ENCODE results near the gene PLD1. TPM values are rescaled to one million over a fixed set of nuclear protein-coding genes. Genes with fewer than 3 reads are reported as not detected.

The PLD1 gene
- total and polyA plus RNA-seq, 5 donors from 2014 or later: 1.2 to 8.8 (median 3.6) TPM; not detected in 1

DNA sequence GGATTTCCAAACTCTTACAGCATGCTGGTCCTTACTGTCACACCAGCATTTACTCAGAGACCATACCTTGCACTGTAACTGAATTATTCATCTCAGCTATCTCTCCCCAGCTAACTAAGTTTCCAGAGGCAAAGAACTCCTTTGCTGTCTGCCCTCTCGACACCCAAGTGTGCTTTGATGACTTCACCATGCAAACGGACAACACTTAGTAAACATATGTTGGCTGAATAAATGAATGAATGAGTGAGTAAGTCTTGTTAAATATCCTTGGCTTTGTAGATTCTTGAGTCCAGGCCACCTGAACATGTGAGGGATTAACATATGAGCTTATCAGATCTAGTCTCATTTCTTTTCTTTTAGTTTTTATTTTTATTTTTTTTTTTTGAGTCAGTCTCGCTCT lies 138.2 kb downstream of the PLD1 start:
- ATAC-seq (ENCODE audit: low read depth in 2 of 2) (no peak), DNase-seq (no peak)
- Histone ChIP-seq H3K27me3 (ENCODE audit: control insufficient read depth, insufficient read depth, low read length) (no peaks in the 10 kb centered on the region), H3K9me3 (ENCODE audit: control insufficient read depth in 2 of 2, low read length in 2 of 2) (no peaks in the 10 kb centered on the region), H3K4me3 (ENCODE audit: low read depth, low read length) (no peak overlapping the region), H3K36me3 (ENCODE audit: control insufficient read depth, insufficient read depth, low read length) (no peaks in the 10 kb centered on the region), H3K27ac (ENCODE audit: insufficient read depth, low read length, poor library complexity, severe bottlenecking) (no peak overlapping the region), H3K4me1 (ENCODE audit: control insufficient read depth, insufficient read depth, low read length, poor library complexity, severe bottlenecking) (no peaks in the 10 kb centered on the region)
- Mint-ChIP-seq H3K4me1 (no peaks in the 10 kb centered on the region), H3K27ac (no peak overlapping the region), H3K4me3 (no peak overlapping the region), H3K27me3 (peaks cover 4% of the 10 kb centered on the region), H3K36me3 (no peaks in the 10 kb centered on the region), H3K9me3 (no peaks in the 10 kb centered on the region)

DNA sequence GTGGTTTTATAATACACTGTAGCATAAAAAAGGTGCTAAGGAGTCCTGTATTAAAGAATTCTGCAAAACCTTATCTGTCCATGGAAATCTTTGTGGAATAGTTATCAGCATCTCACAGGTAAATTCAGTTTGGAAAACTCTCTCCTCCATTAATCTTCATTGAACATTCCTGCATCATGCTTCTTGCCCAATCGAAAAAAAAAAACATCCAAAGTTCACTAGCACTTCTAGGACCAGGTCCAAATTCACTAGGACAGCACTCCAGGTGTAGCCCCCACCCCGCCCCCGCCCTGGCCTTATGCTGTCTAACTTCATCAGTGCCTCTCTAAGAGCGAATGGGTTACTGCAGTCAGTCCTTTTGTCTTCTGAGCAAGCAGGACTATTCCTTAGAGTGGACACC lies 138.6 kb downstream of the PLD1 start:
- no peak for DNase-seq
- Histone ChIP-seq H3K36me3 (ENCODE audit: control insufficient read depth, insufficient read depth, low read length) (no peaks in the 10 kb centered on the region), H3K4me1 (ENCODE audit: control insufficient read depth, insufficient read depth, low read length, poor library complexity, severe bottlenecking) (no peaks in the 10 kb centered on the region), H3K27ac (ENCODE audit: insufficient read depth, low read length, poor library complexity, severe bottlenecking) (no peak overlapping the region), H3K9me3 (ENCODE audit: control insufficient read depth in 2 of 2, low read length in 2 of 2) (no peaks in the 10 kb centered on the region), H3K4me3 (ENCODE audit: low read depth, low read length) (no peak overlapping the region), H3K27me3 (ENCODE audit: control insufficient read depth, insufficient read depth, low read length) (no peaks in the 10 kb centered on the region)
- H3K4me1 Mint-ChIP-seq: no peaks in the 10 kb centered on the region
- no peaks in the 10 kb centered on the region for H3K9me3 Mint-ChIP-seq
- peaks cover 4% of the 10 kb centered on the region for H3K27me3 Mint-ChIP-seq
- H3K27ac Mint-ChIP-seq: no peak overlapping the region
- H3K4me3 Mint-ChIP-seq: no peak overlapping the region
- ATAC-seq (ENCODE audit: low read depth in 2 of 2): no peak
- H3K36me3 Mint-ChIP-seq: no peaks in the 10 kb centered on the region

DNA sequence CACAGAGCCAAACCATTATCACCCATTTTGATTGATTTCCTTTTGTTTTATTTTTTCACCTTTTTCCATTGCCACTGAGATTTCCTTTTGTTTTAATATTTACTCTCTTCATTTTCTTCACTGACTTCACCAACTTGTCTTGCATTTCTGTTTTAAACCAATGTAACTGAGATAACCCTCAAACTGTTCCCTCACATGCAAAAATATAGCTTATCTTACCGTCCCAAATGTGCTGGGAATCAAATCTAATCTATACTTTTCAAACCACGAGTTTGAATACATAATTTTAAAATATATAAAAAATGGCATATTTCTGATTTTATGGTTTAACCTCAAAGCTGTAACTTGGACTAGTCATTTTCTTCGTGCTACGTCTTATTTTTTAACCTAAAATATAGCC lies 143.8 kb downstream of the PLD1 start:
- H3K27ac Mint-ChIP-seq: no peak overlapping the region
- H3K4me3 Mint-ChIP-seq: no peak overlapping the region

DNA sequence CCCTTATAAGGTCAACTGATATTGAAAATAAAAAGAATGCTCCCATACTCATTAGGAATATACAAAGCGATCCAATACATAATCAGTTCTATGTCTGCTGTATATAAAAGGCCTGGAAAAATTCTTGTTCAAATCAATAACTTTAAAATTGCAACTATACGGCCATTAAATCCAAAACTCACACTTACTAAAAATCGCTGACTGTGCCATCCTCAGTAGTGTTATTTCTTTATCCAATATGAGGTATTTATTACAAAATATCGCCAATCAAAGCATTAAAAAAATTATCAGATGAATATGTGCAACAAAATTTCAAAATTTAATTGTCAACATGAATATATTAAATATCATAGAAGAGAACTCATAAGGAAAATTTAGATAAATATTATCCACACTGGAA lies 146.5 kb downstream of the PLD1 start:
- no peaks in the 10 kb centered on the region for H3K36me3 ChIP-seq (ENCODE audit: control insufficient read depth, insufficient read depth, low read length)
- Mint-ChIP-seq H3K36me3 (no peaks in the 10 kb centered on the region), H3K4me3 (no peak overlapping the region)

More for the DNA sequence above, 143.8 kb downstream of the PLD1 start:
- Histone ChIP-seq H3K27ac (ENCODE audit: insufficient read depth, low read length, poor library complexity, severe bottlenecking) (no peak overlapping the region), H3K4me3 (ENCODE audit: low read depth, low read length) (no peak overlapping the region), H3K27me3 (ENCODE audit: control insufficient read depth, insufficient read depth, low read length) (no peaks in the 10 kb centered on the region), H3K4me1 (ENCODE audit: control insufficient read depth, insufficient read depth, low read length, poor library complexity, severe bottlenecking) (no peaks in the 10 kb centered on the region), H3K36me3 (ENCODE audit: control insufficient read depth, insufficient read depth, low read length) (no peaks in the 10 kb centered on the region), H3K9me3 (ENCODE audit: control insufficient read depth in 2 of 2, low read length in 2 of 2) (no peaks in the 10 kb centered on the region)
- Mint-ChIP-seq H3K4me1 (no peaks in the 10 kb centered on the region), H3K27me3 (peaks cover 29% of the 10 kb centered on the region), H3K9me3 (peaks cover 0 to 1% (median 0%) of the 10 kb centered on the region in 7 donors), H3K36me3 (no peaks in the 10 kb centered on the region)
- DNase-seq (no peak), ATAC-seq (ENCODE audit: low read depth in 2 of 2) (no peak)

DNA sequence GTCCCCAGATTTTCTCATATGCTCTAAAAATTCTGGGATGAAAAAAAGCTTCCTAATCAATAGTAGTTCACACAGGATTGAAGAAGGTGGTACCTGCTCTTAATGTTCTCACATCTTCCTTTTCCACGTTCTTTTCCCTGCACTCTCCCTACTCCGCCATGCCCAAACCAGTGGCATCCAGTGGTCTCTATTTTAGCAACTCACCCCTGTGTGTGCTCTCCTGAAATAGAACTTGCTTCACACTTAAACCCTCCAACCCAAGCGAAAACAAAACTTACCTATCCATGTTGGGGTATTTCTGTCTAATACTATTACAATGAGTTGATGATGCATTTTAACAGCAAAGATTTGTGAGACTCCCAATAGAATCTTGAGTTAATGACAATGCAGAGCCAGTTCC lies 148.8 kb downstream of the PLD1 start:
- Mint-ChIP-seq H3K36me3 (no peaks in the 10 kb centered on the region), H3K4me3 (no peak overlapping the region), H3K27me3 (peaks cover 35% of the 10 kb centered on the region), H3K9me3 (peaks cover 0 to 1% (median 0%) of the 10 kb centered on the region in 7 donors), H3K4me1 (no peaks in the 10 kb centered on the region), H3K27ac (no peak overlapping the region)
- Histone ChIP-seq H3K9me3 (ENCODE audit: control insufficient read depth in 2 of 2, low read length in 2 of 2) (no peaks in the 10 kb centered on the region), H3K27me3 (ENCODE audit: control insufficient read depth, insufficient read depth, low read length) (peaks cover 2% of the 10 kb centered on the region), H3K4me1 (ENCODE audit: control insufficient read depth, insufficient read depth, low read length, poor library complexity, severe bottlenecking) (no peaks in the 10 kb centered on the region), H3K27ac (ENCODE audit: insufficient read depth, low read length, poor library complexity, severe bottlenecking) (no peak overlapping the region), H3K36me3 (ENCODE audit: control insufficient read depth, insufficient read depth, low read length) (no peaks in the 10 kb centered on the region), H3K4me3 (ENCODE audit: low read depth, low read length) (no peak overlapping the region)
- ATAC-seq (ENCODE audit: low read depth in 2 of 2): no peak
- DNase-seq: no peak

More for the DNA sequence above, 146.5 kb downstream of the PLD1 start:
- no peaks in the 10 kb centered on the region for H3K9me3 ChIP-seq (ENCODE audit: control insufficient read depth in 2 of 2, low read length in 2 of 2)
- H3K4me3 ChIP-seq (ENCODE audit: low read depth, low read length): no peak overlapping the region
- H3K4me1 Mint-ChIP-seq: no peaks in the 10 kb centered on the region
- H3K27ac ChIP-seq (ENCODE audit: insufficient read depth, low read length, poor library complexity, severe bottlenecking): no peak overlapping the region
- no peaks in the 10 kb centered on the region for H3K4me1 ChIP-seq (ENCODE audit: control insufficient read depth, insufficient read depth, low read length, poor library complexity, severe bottlenecking)
- H3K27me3 ChIP-seq (ENCODE audit: control insufficient read depth, insufficient read depth, low read length): no peaks in the 10 kb centered on the region
- H3K27ac Mint-ChIP-seq: no peak overlapping the region
- H3K27me3 Mint-ChIP-seq: peaks cover 35% of the 10 kb centered on the region
- peaks cover 0 to 1% (median 0%) of the 10 kb centered on the region in 7 donors for H3K9me3 Mint-ChIP-seq
- DNase-seq (no peak), ATAC-seq (ENCODE audit: low read depth in 2 of 2) (no peak)

DNA sequence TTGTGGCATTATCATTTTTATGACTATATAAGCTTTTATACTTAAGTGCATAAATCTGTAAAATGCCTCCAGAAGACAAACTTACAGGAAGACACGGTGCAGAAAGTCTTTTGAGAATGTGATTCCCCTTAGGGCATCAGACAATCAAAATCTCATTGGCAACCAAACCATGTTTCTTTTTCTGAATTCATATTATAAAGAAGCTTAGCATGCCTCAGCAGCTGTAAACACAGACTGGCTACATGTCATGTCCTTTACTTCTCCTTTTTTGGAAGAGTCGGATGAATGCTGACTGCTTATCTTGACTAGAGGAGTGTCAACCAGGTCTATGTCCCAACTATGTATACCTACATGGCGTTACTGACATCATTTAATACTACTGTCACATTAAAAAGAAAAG lies 150.1 kb downstream of the PLD1 start:
- Histone ChIP-seq H3K9me3 (ENCODE audit: control insufficient read depth in 2 of 2, low read length in 2 of 2) (no peaks in the 10 kb centered on the region), H3K4me3 (ENCODE audit: low read depth, low read length) (no peak overlapping the region), H3K36me3 (ENCODE audit: control insufficient read depth, insufficient read depth, low read length) (no peaks in the 10 kb centered on the region), H3K27me3 (ENCODE audit: control insufficient read depth, insufficient read depth, low read length) (peaks cover 2% of the 10 kb centered on the region), H3K4me1 (ENCODE audit: control insufficient read depth, insufficient read depth, low read length, poor library complexity, severe bottlenecking) (no peaks in the 10 kb centered on the region), H3K27ac (ENCODE audit: insufficient read depth, low read length, poor library complexity, severe bottlenecking) (no peak overlapping the region)
- Mint-ChIP-seq H3K27me3 (peaks cover 26% of the 10 kb centered on the region), H3K9me3 (peaks cover 0 to 1% (median 0%) of the 10 kb centered on the region in 7 donors), H3K4me1 (no peaks in the 10 kb centered on the region), H3K36me3 (no peaks in the 10 kb centered on the region), H3K4me3 (no peak overlapping the region), H3K27ac (no peak overlapping the region)
- no peak for ATAC-seq (ENCODE audit: low read depth in 2 of 2)
- no peak for DNase-seq

DNA sequence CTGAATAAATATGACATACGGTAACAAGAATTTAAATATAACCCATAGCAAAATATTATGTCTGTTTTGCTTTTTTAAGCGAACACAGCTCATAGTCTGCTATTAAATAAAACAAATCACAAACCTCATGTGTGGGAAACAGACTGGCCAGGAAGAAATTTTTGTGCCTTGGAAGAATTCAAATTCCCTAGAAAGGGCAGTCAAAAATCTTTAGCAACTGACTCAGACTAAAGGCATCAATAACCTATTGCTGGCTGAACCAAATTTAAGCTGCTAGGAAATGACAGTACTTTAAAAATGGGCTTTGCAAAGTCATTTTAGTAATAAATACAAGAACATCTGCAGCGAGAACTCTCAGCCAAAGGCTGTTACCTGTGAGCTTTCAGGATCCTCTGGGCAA lies 151.4 kb downstream of the PLD1 start:
- H3K27ac Mint-ChIP-seq: no peak overlapping the region
- no peaks in the 10 kb centered on the region for H3K9me3 Mint-ChIP-seq
- DNase-seq: no peak
- H3K27ac ChIP-seq (ENCODE audit: insufficient read depth, low read length, poor library complexity, severe bottlenecking): no peak overlapping the region
- H3K27me3 ChIP-seq (ENCODE audit: control insufficient read depth, insufficient read depth, low read length): peaks cover 2% of the 10 kb centered on the region
- H3K36me3 ChIP-seq (ENCODE audit: control insufficient read depth, insufficient read depth, low read length): no peaks in the 10 kb centered on the region
- H3K4me3 ChIP-seq (ENCODE audit: low read depth, low read length): no peak overlapping the region
- H3K27me3 Mint-ChIP-seq: peaks cover 18% of the 10 kb centered on the region
- no peak for ATAC-seq (ENCODE audit: low read depth in 2 of 2)
- no peaks in the 10 kb centered on the region for H3K4me1 ChIP-seq (ENCODE audit: control insufficient read depth, insufficient read depth, low read length, poor library complexity, severe bottlenecking)
- no peaks in the 10 kb centered on the region for H3K9me3 ChIP-seq (ENCODE audit: control insufficient read depth in 2 of 2, low read length in 2 of 2)
- H3K4me1 Mint-ChIP-seq: no peaks in the 10 kb centered on the region
- no peaks in the 10 kb centered on the region for H3K36me3 Mint-ChIP-seq
- H3K4me3 Mint-ChIP-seq: no peak overlapping the region

DNA sequence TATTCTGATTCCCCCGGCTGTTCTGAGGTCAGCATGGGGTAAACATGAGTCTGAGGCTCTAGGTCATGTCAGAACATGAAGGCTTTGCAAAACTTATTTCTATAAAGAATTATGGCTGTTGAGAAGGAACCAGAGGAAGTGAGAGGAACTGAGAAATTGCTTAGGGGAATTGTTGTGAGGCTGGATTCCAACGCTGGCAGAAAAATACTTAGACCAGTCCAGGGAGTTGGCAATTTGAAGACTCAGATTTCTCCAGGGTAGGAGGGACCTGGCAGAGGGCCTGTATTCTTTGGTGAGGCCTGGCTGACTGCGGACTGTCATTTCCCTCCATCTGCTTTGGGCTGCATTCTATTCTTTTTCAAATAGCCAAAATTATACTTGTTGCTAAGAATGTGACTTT lies 155.5 kb downstream of the PLD1 start:
- no peaks in the 10 kb centered on the region for H3K9me3 Mint-ChIP-seq
- H3K27ac Mint-ChIP-seq: no peak overlapping the region
- H3K9me3 ChIP-seq (ENCODE audit: control insufficient read depth in 2 of 2, low read length in 2 of 2): no peaks in the 10 kb centered on the region
- no peak overlapping the region for H3K27ac ChIP-seq (ENCODE audit: insufficient read depth, low read length, poor library complexity, severe bottlenecking)
- H3K4me3 Mint-ChIP-seq: no peak overlapping the region
- no peak overlapping the region for H3K4me3 ChIP-seq (ENCODE audit: low read depth, low read length)
- DNase-seq (no peak), ATAC-seq (ENCODE audit: low read depth in 2 of 2) (no peak)
- H3K36me3 ChIP-seq (ENCODE audit: control insufficient read depth, insufficient read depth, low read length): no peaks in the 10 kb centered on the region
- H3K4me1 ChIP-seq (ENCODE audit: control insufficient read depth, insufficient read depth, low read length, poor library complexity, severe bottlenecking): no peaks in the 10 kb centered on the region
- H3K27me3 ChIP-seq (ENCODE audit: control insufficient read depth, insufficient read depth, low read length): peaks cover 2% of the 10 kb centered on the region
- H3K36me3 Mint-ChIP-seq: no peaks in the 10 kb centered on the region
- peaks cover 17% of the 10 kb centered on the region for H3K27me3 Mint-ChIP-seq
- peaks cover 0 to 5% (median 0%) of the 10 kb centered on the region in 4 donors for H3K4me1 Mint-ChIP-seq
